Subcutaneous adipose tissue (tissue), 4 donors: ENCODE measurements around the gene VRTN. TPM values are rescaled to one million over a fixed set of nuclear protein-coding genes. Genes with fewer than 3 reads are reported as not detected.

ENCODE experiments used
- CTCF ChIP-seq: fragments of 450-650 bp; IDR thresholded peaks from one replicate; pipeline ENCODE4 v1.5.1; 2016; ENCODE audit warnings: low read depth, mild to moderate bottlenecking, control low read depth, antibody characterized with exemption, moderate library complexity
- total RNA-seq, 4 donors: library from RNA; depleted of rRNA; stranded (reverse); fragments of >200 nt; gene quantifications; one replicate each; pipeline ENCODE4 v1.1.0, GENCODE V29; 2016

The VRTN gene
- total RNA-seq, 4 donors from 2014 or later, result not detected

GRCh38 chr14:74350928-74351323, 2.7 kb downstream of the VRTN start:
- TF ChIP-seq CTCF, result no peak

- TF ChIP-seq CTCF, result no peak
These were observed 8.8 kb downstream of the VRTN start for GRCh38 chr14:74356892-74357575.

GRCh38 chr14:74357585-74357984, 9.3 kb downstream of the VRTN start:
- no peak for TF ChIP-seq CTCF

- TF ChIP-seq CTCF, result no peak
These were observed 10.0 kb downstream of the VRTN start for GRCh38 chr14:74358176-74358829.

GRCh38 chr14:74360163-74360562, 11.9 kb downstream of the VRTN start:
- TF ChIP-seq CTCF, result no peak

GRCh38 chr14:74362361-74362915, 14.2 kb downstream of the VRTN start:
- no peak for TF ChIP-seq CTCF

GRCh38 chr14:74364271-74364880, 16.1 kb downstream of the VRTN start:
- no peak for TF ChIP-seq CTCF
